OCI-LY3 (cell line): ENCODE data around the gene FRRS1L.

Experiments used
- H2AFZ ChIP-seq: fragments of 200-600, 300-600 bp; shearing (Covaris generic); 2 replicates; pipeline ENCODE4 v1.6.0; 2014; ENCODE audit warnings: antibody characterized with exemption, low read depth, low read length
- H3K27ac ChIP-seq: fragments of 200-600, 300-600 bp; sonication (generic); 2 replicates; pipeline ENCODE4 v1.5.1; 2014; ENCODE audit warnings: mild to moderate bottlenecking, low read length, moderate library complexity, mixed read lengths
- H3K27me3 ChIP-seq: fragments of 200-600, 300-600 bp; sonication (generic); 2 replicates; pipeline ENCODE4 v1.6.1; 2014; ENCODE audit warnings: low read depth, low read length, mixed read lengths
- H3K36me3 ChIP-seq: fragments of 200-600, 300-600 bp; sonication (generic); replicated peaks from 2 replicates; pipeline ENCODE3; 2014; ENCODE audit warnings: low read depth, low read length, mixed read lengths
- H3K4me1 ChIP-seq: fragments of 300-600, 200-600 bp; sonication (generic); 2 replicates; pipeline ENCODE4 v1.6.1; 2014; ENCODE audit warnings: low read length, mixed read lengths
- H3K4me2 ChIP-seq: fragments of 200-600, 300-600 bp; sonication (generic); 2 replicates; pipeline ENCODE4 v1.6.1; 2014; ENCODE audit warnings: low read length, mixed read lengths
- H3K4me3 ChIP-seq: fragments of 300-600, 200-600 bp; sonication (generic); 2 replicates; pipeline ENCODE4 v1.5.1; 2014; ENCODE audit warnings: antibody characterized with exemption, mild to moderate bottlenecking, low read length, moderate library complexity
- H3K79me2 ChIP-seq: fragments of 300-600, 200-600 bp; shearing (Covaris generic); 2 replicates; pipeline ENCODE4 v1.6.1; 2014; ENCODE audit warnings: mild to moderate bottlenecking, low read length, mixed read lengths
- H3K9ac ChIP-seq: fragments of 300-600, 200-600 bp; shearing (Covaris generic); 2 replicates; pipeline ENCODE4 v1.6.0; 2014; ENCODE audit warnings: mild to moderate bottlenecking, low read length, moderate library complexity
- H3K9me3 ChIP-seq: fragments of 200-600, 300-600 bp; shearing (Covaris generic); 2 replicates; pipeline ENCODE4 v1.6.1; 2014; ENCODE audit warnings: low read length, mixed read lengths; ENCODE audit not compliant: insufficient read depth
- H4K20me1 ChIP-seq: fragments of 200-600, 300-600 bp; sonication (generic); 2 replicates; pipeline ENCODE4 v1.6.1; 2016; ENCODE audit warnings: low read length, mixed read lengths; ENCODE audit not compliant: insufficient read depth
- EZH2phosphoT487 ChIP-seq: fragments of 200-600 bp; shearing (Covaris generic); IDR thresholded peaks from 2 replicates; pipeline ENCODE4 v1.6.1; 2018; ENCODE audit warnings: antibody characterized with exemption, mixed run types, low read depth
- TF ChIP-seq, protein P1 (sequence below): fragments of 200-600, 300-600 bp; sonication (generic); IDR thresholded peaks from 2 replicates; pipeline ENCODE4 v1.5.1; 2014; ENCODE audit warnings: antibody characterized with exemption, low read length, low read depth

FRRS1L gene

GRCh38 chr9:109086221-109086620 lies 80.8 kb downstream of the FRRS1L start:
- Histone ChIP-seq H3K4me2 (peak overlapping the region; percentile 30), H3K36me3 (peaks cover 23% of the 10 kb centered on the region), H3K79me2 (no peaks in the 10 kb centered on the region), H3K27ac (no peak overlapping the region), H4K20me1 (peaks cover 22% of the 10 kb centered on the region), H3K9ac (no peak overlapping the region), H3K9me3 (no peaks in the 10 kb centered on the region), H3K27me3 (no peaks in the 10 kb centered on the region), H3K4me1 (peaks cover 13% of the 10 kb centered on the region), H3K4me3 (no peak overlapping the region), H2AFZ (no peak overlapping the region)
- TF ChIP-seq, protein P1, sequence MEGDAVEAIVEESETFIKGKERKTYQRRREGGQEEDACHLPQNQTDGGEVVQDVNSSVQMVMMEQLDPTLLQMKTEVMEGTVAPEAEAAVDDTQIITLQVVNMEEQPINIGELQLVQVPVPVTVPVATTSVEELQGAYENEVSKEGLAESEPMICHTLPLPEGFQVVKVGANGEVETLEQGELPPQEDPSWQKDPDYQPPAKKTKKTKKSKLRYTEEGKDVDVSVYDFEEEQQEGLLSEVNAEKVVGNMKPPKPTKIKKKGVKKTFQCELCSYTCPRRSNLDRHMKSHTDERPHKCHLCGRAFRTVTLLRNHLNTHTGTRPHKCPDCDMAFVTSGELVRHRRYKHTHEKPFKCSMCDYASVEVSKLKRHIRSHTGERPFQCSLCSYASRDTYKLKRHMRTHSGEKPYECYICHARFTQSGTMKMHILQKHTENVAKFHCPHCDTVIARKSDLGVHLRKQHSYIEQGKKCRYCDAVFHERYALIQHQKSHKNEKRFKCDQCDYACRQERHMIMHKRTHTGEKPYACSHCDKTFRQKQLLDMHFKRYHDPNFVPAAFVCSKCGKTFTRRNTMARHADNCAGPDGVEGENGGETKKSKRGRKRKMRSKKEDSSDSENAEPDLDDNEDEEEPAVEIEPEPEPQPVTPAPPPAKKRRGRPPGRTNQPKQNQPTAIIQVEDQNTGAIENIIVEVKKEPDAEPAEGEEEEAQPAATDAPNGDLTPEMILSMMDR: peak; percentile 31
- TF ChIP-seq EZH2phosphoT487: no peak

GRCh38 chr9:109085510-109085909 lies 81.5 kb downstream of the FRRS1L start:
- no peak for TF ChIP-seq EZH2phosphoT487
- TF ChIP-seq, protein P1: no peak

DNA sequence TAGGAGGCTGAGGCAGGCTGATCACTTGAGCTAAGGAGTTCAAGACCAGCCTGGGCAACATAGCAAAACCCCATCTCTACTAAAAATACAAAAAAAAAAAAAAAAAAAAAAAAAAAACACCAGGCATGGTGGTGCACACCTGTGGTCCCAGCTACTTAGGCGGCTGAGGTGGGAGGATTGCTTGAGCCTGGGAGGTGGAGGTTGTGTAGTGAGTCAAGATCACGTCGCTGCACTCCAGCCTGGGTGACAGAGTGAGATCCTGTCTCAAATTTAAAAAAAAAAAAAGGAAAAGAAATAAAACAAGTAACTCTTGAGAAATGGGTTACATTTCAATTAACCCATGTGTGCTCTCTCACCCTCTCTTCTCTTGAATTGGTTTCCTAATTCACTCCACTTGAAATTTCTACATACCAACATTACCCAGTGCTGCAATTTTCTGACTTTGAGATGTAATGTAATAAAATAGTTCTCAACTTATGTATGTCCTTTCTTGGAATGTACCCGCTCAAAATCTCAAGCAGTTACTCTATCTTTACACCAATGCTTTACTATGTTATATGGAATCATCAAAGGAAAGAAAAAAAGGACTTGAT lies 83.1 kb downstream of the FRRS1L start:
- peaks cover 13% of the 10 kb centered on the region for H3K4me1 ChIP-seq
- no peak overlapping the region for H3K4me2 ChIP-seq
- no peak for TF ChIP-seq EZH2phosphoT487
- TF ChIP-seq, protein P1: no peak
- no peaks in the 10 kb centered on the region for H3K9me3 ChIP-seq
- peaks cover 21% of the 10 kb centered on the region for H3K36me3 ChIP-seq
- no peak overlapping the region for H3K4me3 ChIP-seq
- H3K79me2 ChIP-seq: no peaks in the 10 kb centered on the region
- peaks cover 19% of the 10 kb centered on the region for H4K20me1 ChIP-seq
- H3K27ac ChIP-seq: no peak overlapping the region
- no peaks in the 10 kb centered on the region for H3K27me3 ChIP-seq
- no peak overlapping the region for H2AFZ ChIP-seq
- H3K9ac ChIP-seq: no peak overlapping the region

More at GRCh38 chr9:109085510-109085909, 81.5 kb downstream of the FRRS1L start:
- H3K9me3 ChIP-seq: no peaks in the 10 kb centered on the region
- peaks cover 13% of the 10 kb centered on the region for H3K4me1 ChIP-seq
- H3K79me2 ChIP-seq: no peaks in the 10 kb centered on the region
- H3K4me3 ChIP-seq: no peak overlapping the region
- no peak overlapping the region for H3K9ac ChIP-seq
- H4K20me1 ChIP-seq: peaks cover 19% of the 10 kb centered on the region
- no peak overlapping the region for H3K27ac ChIP-seq
- H3K36me3 ChIP-seq: peaks cover 18% of the 10 kb centered on the region
- no peak overlapping the region for H2AFZ ChIP-seq
- H3K4me2 ChIP-seq: no peak overlapping the region
- no peaks in the 10 kb centered on the region for H3K27me3 ChIP-seq

GRCh38 chr9:109083141-109083540 lies 83.9 kb downstream of the FRRS1L start:
- no peak overlapping the region for H2AFZ ChIP-seq
- no peak overlapping the region for H3K4me3 ChIP-seq
- no peak overlapping the region for H3K9ac ChIP-seq
- H3K79me2 ChIP-seq: no peaks in the 10 kb centered on the region
- H3K27ac ChIP-seq: no peak overlapping the region
- H4K20me1 ChIP-seq: peaks cover 19% of the 10 kb centered on the region
- no peaks in the 10 kb centered on the region for H3K9me3 ChIP-seq
- peaks cover 27% of the 10 kb centered on the region for H3K36me3 ChIP-seq
- H3K4me2 ChIP-seq: no peak overlapping the region
- no peaks in the 10 kb centered on the region for H3K27me3 ChIP-seq
- peaks cover 13% of the 10 kb centered on the region for H3K4me1 ChIP-seq
- TF ChIP-seq, protein P1: no peak
- TF ChIP-seq EZH2phosphoT487: no peak
